ENCODE measurements around the gene RDH5.
"Not testable (repeated sequence)": the region's sequence is repeated elsewhere in the genome, so short reads cannot be mapped to it uniquely, and the experiment has no call there.

Gene RDH5

DNA sequence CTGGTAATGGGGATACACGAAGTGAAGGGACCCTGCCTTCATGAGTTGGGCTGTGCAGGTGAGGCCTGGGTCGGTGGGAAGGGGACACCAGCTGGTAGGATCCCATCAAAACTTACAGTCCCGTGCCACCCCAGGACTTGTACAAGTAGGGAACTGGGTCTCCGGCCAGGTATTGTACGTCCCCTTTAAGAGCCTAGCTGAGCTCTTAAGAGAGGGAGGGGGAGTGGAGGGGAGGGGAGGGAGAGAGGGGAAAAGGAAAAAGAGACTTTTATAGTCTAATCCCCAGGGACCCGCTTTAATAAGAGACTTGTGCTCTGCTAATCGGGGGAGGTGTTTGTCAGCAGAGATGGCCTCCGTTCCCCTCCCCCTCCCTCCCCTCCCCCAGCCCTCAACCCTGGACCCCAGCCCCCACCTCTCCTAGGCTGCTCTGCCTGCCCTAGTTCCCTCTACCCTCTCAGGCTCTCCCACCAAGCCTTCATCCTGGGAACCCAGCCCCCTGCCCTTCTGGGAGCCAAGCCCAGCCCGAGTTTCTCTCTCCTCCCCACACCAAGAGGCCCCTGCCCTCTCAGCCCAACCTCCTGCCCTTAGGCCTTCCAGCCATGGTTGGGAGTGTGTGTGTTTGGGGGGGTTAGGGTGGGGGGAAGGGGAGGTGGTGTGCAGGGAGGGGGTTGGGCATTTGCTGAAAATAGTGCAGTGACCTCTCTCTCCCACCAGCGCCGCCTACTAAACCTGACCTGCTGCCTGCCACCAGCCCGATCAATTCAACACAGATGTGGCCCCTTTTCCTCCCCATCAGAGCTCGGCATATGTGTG, 25.4 kb downstream of the RDH5 start:
- DNase-seq (ENCODE audit: low read depth, low spot score) = no peak

DNA sequence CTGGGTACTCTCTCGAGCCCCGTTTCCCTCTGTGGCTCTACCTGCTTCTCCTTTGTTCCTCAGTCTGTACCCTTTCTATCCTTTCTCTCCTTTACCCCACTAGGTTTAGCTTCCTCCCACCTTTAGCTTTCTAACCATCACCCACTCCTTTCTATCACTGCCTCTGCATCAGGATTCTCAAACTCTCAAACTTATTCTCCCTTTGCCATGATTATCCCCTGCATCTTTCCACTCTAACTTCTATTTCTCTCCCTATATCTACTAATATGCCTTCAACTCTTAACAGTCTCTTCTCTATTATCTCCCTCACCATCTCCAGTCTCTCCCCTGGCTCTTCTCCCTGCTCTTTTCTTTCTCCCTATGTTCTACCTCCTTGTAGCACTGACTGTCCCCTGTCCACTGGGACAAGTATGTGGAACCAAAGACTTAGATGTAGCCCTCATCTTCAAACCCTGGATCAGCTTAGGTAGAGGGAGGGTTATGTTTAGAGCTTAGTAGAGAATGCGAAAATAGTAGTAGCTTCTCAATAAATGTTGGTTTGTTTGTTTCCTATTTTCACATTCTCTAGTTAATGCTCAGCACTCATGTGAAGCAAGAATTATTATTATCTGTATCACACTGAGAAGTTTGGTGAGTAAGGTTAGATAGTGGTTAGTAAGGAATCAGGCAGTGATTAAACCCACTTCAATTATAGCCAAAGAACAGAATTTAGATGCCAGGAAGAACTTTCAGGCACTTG, 26.1 kb downstream of the RDH5 start:
- DNase-seq (ENCODE audit: low read depth, low spot score) = no peak

DNA sequence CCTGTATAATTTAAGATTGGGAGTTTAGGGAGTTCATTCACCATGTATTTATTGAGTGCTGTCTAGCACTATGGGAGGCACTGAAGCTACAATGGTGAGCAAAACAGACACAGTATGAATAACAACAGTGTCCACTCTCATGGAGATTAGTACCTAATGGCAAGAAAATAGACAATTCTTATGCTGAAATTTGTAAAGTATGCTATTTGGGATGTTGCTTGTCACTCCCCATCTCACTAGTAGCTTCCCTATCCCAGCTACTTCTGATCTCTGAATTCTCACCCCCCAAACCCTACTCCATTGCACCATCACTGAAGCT, 26.7 kb downstream of the RDH5 start:
- no peak for DNase-seq (ENCODE audit: low read depth, low spot score)

DNA sequence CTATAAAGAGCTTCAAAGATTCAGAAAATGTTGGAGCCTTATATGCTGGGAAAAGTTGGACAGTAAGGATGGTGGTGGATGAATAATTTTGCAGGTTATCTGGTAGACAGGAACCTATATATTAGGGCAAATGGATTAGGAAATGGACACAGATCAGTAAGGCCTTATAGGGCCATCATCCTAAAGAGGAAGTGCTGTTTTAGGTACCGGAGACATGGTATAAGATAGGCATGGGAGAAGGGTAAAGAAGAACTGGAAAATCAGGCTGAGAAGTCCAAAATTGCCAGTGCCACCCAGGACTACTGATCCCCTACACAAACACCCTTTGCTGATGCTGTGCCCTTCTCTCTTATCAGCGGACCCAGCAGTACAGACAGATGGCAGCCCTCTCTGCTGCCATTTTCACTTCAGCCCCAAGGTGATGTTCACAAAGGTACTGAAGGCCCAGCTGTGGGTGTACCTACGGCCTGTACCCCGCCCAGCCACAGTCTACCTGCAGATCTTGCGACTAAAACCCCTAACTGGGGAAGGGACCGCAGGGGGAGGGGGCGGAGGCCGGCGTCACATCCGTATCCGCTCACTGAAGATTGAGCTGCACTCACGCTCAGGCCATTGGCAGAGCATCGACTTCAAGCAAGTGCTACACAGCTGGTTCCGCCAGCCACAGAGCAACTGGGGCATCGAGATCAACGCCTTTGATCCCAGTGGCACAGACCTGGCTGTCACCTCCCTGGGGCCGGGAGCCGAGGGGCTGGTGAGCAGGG, 28.2 kb downstream of the RDH5 start:
- no peak for DNase-seq (ENCODE audit: low read depth, low spot score)

DNA sequence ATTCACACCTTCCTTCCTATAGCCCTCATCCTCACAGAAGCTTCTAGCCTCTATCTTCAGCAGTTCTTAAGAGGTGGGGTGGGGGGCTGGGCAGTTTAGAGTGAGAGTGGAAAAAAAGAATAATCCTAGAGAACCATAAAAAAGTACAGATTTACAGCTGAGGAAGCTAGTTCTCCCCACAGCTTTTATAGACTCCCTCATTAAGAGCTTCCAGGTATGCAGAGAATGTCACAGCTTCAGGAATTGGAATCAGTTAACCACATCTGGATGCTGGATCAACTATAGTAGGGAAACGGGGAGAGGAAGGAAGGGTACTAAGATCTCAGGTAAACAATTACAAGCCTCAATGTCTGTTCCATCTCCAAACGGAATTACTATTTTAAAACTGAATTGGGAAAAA, 35.1 kb downstream of the RDH5 start:
- no peak for DNase-seq (ENCODE audit: low read depth, low spot score)

DNA sequence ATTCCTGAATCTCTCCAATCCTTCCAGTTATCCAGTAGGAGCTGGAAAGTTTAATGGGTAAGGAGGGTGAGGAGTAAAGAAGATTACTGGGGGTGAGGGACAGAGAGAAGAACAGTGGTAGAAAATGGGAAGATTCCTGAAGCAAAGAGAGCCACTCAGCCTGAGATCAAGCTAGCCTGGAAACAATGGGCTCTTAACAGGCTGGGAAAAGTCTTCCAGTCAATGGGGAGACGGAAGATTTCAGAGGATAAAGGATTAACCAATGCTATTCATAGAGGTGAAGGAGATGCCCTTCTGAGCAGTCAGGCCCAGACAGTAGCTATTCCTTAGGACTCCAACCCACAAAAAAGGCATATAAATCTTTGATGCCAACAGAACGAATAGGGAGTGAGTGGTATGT, 37.5 kb downstream of the RDH5 start:
- no peak for DNase-seq (ENCODE audit: low read depth, low spot score)

DNA sequence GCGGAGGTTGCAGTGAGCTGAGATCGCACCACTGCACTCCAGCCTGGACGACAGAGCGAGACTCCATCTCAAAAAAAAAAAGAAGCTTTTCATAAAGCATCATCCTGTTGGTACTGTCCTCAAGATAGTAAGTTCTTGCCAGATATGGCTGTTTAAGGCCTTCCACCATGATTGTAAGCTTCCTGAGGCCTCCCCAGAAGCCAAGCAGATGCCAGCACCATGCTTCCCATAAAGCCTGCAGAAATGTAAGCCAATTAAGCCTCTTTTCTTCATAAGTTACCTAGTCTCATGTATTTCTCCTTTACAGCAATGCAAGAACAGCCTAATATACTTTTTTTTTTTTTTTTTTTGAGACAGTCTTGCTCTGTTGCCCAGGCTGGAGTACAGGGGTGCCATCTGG, 38.4 kb downstream of the RDH5 start:
- DNase-seq (ENCODE audit: low read depth, low spot score) = not testable (repeated sequence)

DNA sequence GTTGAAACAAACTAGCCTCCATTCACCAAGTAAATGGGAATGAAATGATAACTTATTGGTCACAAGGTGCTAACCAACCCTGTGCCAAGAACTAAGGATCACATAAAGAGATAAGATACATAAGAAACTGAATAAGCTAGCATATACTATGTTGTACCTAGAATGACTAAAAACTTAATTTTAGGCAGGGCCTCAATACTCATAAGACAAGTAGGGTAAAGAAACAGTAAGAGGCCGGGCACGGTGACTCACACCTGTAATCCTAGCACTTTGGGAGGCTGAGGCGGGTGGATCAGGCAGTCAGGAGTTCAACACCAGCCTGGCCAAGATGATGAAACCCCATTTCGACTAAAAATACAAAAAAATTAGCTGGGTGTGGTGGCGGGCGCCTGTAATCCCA, 40.5 kb downstream of the RDH5 start:
- no peak for DNase-seq (ENCODE audit: low read depth, low spot score)

DNA sequence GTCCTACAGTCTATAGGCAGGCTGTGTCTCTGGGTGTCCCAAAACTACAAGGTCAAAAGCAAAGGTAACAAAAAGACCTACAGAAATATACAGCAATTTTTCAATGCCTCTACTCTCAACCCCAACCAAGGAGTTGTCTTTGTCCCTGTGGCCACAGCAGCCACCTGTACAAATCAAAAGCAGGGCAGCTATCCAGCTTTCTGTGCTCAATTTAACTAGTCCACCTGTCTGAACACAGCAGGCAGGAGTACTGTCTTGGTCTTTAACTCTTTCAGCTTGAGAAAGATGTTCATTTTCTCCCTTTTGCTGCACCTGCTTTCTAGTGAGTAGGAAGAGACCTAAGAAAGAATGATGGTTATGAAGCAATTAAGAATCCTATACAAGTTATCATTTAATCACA, 42.5 kb downstream of the RDH5 start:
- DNase-seq (ENCODE audit: low read depth, low spot score) = no peak

DNA sequence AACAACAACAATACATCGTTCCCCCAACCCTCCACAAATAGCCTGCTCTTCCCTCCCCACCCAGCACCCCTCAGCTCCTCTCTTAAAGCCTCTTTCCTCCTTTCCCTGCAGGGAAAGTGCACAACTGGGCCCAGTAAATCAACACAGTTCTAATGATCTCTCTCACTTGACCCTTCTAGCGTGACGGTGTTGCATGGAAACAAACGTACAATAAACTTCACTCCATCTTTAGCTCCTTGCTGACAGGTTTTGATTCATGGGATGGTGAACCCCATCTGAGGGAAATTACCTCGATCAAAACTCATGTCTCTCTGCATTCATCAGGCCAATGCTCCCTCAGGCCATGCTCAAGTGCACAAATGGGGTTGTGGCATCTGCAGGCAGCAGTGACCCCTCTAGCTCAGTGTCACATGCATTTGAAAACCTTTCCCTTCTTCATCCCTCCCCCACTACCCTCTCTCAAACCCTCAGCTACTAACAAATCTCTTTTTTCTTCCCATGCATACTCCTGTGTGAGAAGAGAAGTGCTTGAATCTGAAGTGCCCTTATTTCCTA, 45.6 kb downstream of the RDH5 start:
- no peak for DNase-seq (ENCODE audit: low read depth, low spot score)

DNA sequence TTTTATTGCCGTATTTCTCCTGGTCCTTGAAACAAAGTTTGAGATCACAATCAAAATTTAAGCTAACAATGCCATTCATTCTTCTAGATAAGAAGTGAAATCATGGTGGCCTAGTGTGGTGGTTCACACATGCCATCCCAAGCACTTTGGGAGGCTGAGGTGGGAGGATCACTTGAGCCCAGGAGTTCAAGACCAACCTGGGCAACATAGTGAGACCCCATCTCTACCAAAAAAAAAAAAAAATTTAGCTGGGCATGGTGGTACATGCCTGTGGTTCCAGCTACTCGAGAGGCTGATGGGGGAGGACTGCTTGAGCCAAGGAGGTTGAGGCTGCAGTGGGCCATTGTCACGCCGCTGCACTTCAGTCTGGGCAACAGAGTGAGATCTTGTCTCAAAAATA, 47.0 kb downstream of the RDH5 start:
- no peak for DNase-seq (ENCODE audit: low read depth, low spot score)

DNA sequence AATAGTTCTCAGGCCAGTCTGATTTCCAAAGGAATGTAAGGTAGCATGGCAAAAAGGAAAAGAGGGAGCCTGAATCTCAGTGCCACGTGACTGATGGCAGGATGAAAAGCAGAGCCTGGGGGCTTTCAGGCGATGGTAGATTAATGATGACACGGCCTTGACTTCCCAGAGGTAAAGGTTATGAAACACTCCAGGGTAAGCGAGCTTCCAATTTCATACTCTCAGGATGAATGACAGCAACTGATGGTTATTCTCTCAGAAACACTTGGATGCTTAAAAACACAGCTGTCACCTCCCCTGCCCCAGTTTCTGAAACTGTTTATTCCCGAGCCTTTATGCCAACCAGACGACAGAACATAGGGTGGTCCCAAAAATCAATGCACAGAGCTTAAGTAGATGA, 51.5 kb downstream of the RDH5 start:
- DNase-seq (ENCODE audit: low read depth, low spot score) = no peak
